K562 (cell line): ENCODE measurements around the gene SZT2.

Source experiments
- KDM2B ChIP-seq: fragments of 250-450 bp; sonication (Bioruptor Pico); IDR thresholded peaks from 2 replicates; pipeline ENCODE4 v1.8.0; 2021; ENCODE audit warnings: mild to moderate bottlenecking, moderate library complexity
- RNF2 ChIP-seq: sonication (generic); IDR thresholded peaks from 2 replicates; pipeline ENCODE4 v1.6.1; 2016
- SP1 ChIP-seq: sonication (generic); formaldehyde crosslinking; IDR thresholded peaks from 2 replicates; pipeline ENCODE4 v1.8.1; 2022; ENCODE audit warnings: mild to moderate bottlenecking, missing genetic modification reagents
- TRIM24 ChIP-seq, 2 experiments: fragments of 450-650 bp; IDR thresholded peaks; 2 replicates each; pipeline ENCODE4 v1.6.1; 2016
- ZFP91 ChIP-seq: sonication (generic); formaldehyde crosslinking; IDR thresholded peaks from 2 replicates; pipeline ENCODE4 v1.8.0; 2022; ENCODE audit warnings: mild to moderate bottlenecking, missing genetic modification reagents
- ZNF134 ChIP-seq: fragments of 250-450 bp; sonication (Bioruptor Pico); conservative IDR thresholded peaks from 2 replicates; pipeline ENCODE4 v1.4.0; 2020

DNA sequence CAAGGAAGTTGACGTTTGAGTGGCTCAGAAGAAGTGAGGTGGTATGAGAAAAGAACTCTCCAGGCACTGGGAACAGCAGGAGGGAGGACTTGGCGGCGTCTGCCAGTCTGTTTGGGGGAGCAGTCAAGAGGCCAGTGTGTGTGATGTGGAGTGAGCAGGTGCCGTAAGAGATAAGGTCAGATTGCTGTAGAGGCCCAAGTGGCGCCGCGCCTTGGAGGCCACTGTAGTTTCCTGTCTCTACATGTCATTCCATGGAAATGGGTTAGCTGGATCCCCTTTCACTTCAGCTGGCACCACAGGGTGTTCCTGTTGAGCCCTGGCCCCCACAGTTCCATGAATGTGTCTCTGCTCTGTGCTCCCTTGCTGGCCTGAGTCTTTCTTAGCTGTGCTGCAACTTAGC lies 105.5 kb downstream of the SZT2 start:
- TF ChIP-seq ZNF134 (CRISPR knock-in tag) (no peak), ZFP91 (no peak), SP1 (CRISPR knock-in tag) (no peak), KDM2B (CRISPR knock-in tag) (no peak), TRIM24 (IDR thresholded peaks at IDR 0.05) (0 out of 4 replicates have a peak, but pooled peaks of 1 of the 2 experiments have one; percentile 25), RNF2 (no peak)
